GM04503 (cell line): Measurements from ENCODE around the gene COX8A.
"Not testable (repeated sequence)": the region's sequence is repeated elsewhere in the genome, so short reads cannot be mapped to it uniquely, and the experiment has no call there.

Experiments used
- DNase-seq: peaks from one replicate; pipeline ENCODE4 v3.0.0-alpha.2; 2012; ENCODE audit warnings: low read depth

Gene COX8A

DNA sequence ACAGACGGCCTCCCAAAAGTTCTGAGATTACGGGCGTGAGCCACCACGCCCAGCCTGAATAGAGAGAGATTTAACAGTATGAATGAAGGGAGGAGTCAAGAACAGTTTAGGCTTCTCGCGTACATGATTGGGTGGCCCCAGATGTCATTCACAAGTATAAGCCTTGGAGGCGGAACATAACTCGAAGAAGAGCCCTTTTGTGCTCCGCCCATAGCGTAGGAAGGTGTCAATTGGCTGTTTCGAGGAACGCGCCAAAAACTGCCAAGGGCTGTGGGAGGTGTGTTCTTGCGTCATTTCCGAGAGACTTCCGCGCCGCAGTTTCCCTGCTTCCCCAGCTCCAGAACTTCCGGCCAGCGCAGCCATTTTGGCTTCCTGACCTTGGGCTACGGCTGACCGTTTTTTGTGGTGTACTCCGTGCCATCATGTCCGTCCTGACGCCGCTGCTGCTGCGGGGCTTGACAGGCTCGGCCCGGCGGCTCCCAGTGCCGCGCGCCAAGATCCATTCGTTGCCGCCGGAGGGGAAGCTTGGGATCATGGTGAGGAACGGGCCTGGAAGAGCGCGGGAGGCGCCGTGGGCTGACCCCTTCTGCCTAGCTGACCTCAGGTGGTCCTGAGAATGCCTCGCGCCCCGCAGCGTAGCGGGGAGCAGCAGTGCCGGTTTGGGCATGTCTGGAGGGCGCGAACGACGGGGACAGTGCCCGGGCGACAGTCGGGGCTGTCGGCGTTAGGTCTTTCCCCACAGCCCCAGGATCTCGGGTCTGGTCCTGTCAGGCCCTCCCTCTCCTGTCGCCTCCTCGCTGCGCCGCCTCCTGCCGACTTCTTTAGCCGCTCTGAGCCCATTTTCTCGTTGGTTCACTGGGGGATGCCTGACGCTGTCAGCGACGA lies at the start of gene COX8A:
COX8A (plus strand) TSS at position 362 of the 885 bp plus-strand sequence; CDS start at position 423, 61 bp downstream.
- peak; percentile 100 for DNase-seq

- DNase-seq, result no peak
Observed at GRCh38 chr11:63929616-63930015, 44.8 kb upstream of the COX8A start.

- DNase-seq, result no peak
Observed at GRCh38 chr11:63931045-63931444, 43.4 kb upstream of the COX8A start.

- no peak for DNase-seq
Observed at GRCh38 chr11:63931876-63932275, 42.5 kb upstream of the COX8A start.

- DNase-seq, result no peak
Observed at GRCh38 chr11:63933459-63933858, 41.0 kb upstream of the COX8A start.

DNA sequence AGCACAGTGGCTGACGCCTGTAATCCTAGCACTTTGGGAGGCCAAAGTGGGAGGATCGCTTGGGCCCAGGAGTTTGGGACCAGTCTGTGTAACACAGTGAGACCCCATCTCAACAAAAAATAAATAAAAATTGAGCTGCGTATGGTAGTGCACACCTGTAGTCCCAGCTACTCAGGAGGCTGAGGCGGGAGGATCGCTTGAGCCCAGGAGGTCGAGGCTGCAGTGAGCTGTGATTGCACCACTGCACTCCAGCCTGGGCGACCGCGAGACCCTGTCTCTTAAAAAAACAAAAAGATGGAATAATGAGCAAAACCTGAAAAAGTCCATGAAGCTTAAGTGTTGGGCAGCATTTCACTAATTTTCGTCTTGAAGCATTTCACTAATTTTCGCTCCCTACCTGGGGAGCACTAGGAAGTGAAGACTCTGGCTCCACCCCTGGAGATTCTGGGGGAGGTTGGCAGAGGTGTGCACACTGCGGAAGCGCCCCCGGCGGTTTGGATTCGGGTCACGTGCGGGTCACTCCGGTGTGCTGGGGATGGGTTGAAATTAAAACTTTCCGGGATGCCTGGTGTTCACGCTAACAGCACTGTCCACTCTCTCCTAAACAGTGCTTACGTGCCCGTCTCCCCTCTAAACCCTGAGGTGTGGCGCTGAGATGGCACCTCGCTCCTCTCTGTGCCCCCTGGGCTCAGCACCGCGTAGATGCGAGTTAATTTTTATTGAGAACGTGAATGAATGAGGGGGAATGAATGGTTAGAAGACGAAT lies 36.5 kb upstream of the COX8A start:
- no peak for DNase-seq

DNA sequence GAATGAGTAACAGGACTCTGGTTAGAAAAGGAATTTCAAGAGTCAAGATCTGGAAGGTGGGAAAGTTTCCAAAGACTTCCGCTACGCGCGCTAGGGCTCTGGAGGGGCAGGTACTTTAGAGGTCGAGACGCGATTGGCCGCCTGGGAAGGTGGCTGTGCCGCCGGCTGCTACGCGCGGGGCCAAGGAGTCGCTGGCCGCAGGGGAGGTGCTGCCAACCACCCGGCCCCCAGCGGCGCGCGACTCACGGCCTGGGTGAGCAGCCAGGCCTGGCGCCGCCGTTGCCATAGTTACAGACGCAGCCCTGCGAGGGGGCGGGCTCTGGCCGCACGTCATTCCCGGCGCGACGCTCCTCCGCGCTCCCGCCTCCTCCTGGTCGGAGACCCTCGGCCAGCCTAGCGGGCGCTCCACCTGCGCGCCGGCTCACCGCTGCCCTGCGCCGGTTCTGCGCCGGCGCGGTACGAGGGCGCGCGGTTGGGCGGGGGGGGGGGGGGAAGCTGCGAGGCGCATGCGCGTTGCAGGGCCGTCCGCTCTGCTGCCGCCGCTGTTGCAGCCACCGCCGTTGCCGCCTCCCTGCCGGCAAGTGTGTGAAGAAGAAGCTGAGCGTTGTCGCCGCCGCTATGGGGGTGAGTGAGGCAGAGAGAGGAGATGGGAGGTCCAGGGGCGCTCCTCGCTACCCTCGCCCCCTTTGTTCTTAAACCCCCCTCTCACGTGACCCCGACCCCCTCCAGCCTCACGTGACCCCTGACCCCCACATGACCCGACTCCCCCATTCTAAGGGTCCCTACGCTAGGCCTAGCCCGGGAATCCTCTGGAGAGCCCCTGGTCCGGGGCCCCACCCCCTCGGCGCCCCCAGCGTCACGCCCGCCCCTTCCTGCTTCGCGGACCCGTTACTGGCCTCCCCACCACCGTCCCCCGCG lies 35.7 kb upstream of the COX8A start, which contains the start of gene NAA40:
NAA40 (plus strand) TSS at position 524 of the 918 bp plus-strand sequence; CDS start at position 619, 95 bp downstream.
- peak; percentile 59 for DNase-seq

DNA sequence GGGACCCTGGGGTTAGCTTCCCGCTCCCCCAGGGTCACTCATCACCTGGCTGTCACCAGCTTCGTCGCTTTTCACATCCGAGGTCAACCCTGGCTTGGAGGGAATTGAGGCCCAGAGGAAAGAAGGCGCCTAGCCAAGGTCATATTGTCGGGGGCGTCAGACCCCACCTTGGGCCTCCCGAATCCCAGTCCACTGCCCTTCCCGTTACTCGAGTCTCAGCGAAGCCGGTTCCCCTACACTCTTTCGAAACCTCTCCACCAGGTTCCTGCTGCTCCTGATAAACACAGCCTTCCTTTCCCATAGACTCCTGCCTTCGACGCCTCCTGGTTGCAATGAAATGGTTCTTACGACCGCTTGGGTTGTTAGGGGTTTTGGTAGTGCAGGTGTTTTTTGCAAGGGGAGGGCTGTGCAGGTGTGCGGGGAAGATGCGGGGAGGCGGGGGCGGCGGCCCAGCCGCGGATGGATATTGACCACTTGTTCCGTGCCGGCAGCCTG lies 35.0 kb upstream of the COX8A start:
- DNase-seq, result no peak

GRCh38 chr11:63940786-63941185 lies 33.6 kb upstream of the COX8A start:
- DNase-seq, result no peak

GRCh38 chr11:63941901-63942300 lies 32.5 kb upstream of the COX8A start:
- no peak for DNase-seq

DNA sequence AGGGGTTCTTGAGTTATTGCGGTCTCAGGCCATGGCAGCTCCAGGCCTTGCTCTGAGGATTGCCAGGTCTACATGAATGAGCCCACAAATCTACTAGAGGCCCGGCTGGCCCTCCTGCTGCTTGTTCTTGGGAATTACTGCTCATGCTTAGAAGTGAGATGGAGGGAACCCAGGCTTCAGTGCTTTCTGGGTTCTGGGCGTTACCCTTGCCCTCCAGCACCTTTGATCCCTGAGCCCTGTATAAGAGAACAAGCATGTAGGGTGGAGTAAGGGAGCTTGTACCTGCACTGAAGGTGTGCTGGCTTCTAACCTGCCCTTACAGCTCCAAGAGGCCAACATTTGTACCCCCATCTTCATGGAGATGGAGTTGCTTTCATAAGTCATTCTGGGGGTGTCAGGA lies 31.6 kb upstream of the COX8A start:
- DNase-seq, result no peak

GRCh38 chr11:63944987-63945386 lies 29.4 kb upstream of the COX8A start:
- no peak for DNase-seq

- no peak for DNase-seq
Observed at GRCh38 chr11:63945477-63946163, 28.8 kb upstream of the COX8A start.

DNA sequence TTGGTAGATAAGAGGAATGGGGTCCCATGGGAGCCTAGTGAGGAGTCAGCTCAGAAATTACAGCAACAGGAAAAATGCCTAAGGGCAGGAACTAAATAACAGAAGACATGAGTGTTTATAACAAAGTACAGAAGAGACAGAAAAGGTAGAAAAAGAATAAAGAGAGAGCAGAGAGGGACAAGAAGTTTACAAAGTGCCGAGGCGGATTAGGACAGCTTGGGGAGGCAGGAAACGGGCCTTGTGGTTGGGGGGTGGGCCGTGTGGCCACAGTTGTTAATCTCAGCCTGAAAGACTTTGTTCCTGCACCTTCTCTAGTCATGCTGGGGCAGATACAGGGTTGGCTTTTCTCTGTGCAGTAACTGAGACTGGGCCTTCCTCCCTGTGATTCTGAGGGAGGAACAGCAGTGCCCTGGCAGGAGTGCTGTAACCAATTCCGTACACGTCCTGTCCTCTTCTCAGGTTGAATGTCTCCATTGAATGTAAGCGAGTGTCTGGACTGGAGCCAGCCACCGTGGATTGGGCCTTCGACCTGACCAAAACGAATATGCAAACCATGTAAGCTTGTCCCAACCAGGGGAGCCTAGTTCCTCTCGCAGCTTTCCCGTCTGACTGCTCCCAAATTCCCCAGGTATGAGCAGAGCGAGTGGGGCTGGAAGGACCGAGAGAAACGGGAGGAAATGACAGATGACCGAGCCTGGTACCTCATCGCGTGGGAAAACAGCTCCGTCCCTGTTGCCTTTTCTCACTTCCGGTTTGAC lies 22.5 kb upstream of the COX8A start:
- DNase-seq, result no peak

DNA sequence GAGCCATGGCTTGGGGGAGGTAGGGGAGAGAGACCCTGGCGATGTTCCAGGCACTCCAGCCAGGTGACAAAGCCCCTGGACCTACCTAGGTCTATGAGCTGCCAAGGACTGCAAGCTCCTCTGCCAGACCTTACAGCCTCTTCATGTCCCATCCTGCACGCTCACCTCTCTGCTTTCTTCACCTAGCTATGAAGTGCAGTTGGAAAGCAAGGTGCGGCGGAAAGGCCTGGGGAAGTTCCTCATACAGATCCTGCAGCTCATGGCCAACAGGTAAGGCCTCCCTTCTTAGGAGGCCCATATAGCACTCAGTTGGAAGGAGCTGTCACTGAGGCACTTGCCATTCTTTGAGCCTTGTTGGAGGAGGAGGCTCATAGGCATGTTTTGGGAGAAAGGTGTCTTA lies 21.9 kb upstream of the COX8A start:
- DNase-seq, result no peak

GRCh38 chr11:63958008-63958407 lies 16.4 kb upstream of the COX8A start:
- DNase-seq, result no peak

DNA sequence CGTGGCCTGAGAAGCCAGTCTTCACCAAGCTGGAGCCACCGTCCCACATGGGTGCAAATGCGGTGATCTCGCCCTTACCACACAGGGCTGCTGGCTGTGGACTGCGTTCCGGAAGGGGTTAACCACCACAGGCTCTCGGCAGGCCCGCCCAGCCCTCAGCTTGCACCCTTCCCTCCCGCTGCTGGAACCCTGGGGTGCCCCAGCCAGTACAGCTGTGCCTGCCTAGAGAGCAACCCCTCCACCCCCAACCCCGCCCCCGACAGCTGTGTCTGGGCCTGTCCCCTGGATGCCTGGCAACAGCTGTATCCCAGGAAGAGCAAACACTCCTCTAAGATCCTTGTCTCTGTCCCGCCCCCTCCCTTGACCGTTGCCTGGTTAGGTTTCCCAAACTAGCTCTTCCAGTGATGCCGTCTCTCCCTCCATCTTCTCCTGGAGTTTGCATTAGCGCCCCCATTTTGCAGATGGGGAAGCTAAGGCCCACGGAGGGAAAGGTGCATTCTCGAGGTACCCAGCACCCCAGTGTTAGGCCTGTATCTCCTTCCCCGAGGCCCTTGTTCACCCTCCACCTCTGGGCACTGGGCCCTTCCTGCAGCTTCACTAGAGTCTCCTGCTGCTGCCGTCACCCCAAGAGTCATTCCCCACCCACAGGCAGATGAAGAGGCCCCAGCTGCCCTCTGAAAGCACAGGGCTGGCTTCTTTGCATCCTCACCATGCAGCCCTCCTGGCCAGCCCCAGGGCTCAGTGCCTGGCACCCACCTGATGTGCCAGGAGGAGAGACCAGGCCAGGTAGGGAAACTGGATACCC lies 12.6 kb upstream of the COX8A start:
- no peak for DNase-seq

DNA sequence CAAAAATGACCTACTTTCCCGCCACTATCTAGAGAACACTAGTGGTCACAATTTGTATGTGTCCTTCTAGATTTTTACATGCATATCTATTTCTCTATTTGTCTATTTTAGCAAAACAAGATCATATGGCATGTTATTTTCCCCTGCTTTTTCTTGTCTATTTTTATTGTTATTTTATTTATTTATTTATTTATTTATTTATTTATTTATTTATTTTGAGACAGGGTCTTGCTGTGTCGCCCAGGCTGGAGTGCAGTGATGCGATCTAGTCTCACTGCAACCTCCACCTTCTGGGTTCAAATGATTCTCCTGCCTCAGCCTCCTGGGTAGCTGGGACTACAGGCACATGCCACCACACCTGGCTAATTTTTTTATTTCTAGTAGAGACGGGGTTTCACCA lies 10.5 kb upstream of the COX8A start:
- not testable (repeated sequence) for DNase-seq

DNA sequence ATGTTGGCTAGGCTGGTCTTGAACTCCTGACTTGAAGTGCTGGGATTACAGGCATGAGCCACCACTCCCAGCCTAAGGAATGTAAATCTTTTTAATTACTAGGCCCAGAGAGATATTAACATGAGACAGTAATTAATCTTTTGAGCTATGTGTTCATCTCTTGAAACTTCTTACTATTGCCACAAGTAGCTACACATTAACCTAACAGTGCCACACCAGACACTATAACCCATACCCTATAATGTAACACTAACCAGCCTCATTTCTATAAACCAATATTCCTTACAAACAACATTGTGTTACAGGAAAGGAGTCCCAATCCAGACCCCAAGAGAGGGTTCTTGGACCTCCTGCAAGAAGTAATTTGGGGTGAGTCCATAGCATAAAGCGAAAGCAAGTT lies 8.0 kb upstream of the COX8A start:
- no peak for DNase-seq

GRCh38 chr11:63969461-63969860 lies 5.0 kb upstream of the COX8A start:
- DNase-seq, result no peak
